HG02678 (cell line): ENCODE data around the gene CORO6.
"Not testable (repeated sequence)": the region's sequence is repeated elsewhere in the genome, so short reads cannot be mapped to it uniquely, and the experiment has no call there.

ENCODE experiments used
- ATAC-seq: cut with Tn5 transposase; IDR thresholded peaks from one replicate; pipeline ENCODE4 v1.9.1; 2021; ENCODE audit warnings: mild to moderate bottlenecking, moderate library complexity; ENCODE audit not compliant: unreplicated experiment

The CORO6 gene

DNA sequence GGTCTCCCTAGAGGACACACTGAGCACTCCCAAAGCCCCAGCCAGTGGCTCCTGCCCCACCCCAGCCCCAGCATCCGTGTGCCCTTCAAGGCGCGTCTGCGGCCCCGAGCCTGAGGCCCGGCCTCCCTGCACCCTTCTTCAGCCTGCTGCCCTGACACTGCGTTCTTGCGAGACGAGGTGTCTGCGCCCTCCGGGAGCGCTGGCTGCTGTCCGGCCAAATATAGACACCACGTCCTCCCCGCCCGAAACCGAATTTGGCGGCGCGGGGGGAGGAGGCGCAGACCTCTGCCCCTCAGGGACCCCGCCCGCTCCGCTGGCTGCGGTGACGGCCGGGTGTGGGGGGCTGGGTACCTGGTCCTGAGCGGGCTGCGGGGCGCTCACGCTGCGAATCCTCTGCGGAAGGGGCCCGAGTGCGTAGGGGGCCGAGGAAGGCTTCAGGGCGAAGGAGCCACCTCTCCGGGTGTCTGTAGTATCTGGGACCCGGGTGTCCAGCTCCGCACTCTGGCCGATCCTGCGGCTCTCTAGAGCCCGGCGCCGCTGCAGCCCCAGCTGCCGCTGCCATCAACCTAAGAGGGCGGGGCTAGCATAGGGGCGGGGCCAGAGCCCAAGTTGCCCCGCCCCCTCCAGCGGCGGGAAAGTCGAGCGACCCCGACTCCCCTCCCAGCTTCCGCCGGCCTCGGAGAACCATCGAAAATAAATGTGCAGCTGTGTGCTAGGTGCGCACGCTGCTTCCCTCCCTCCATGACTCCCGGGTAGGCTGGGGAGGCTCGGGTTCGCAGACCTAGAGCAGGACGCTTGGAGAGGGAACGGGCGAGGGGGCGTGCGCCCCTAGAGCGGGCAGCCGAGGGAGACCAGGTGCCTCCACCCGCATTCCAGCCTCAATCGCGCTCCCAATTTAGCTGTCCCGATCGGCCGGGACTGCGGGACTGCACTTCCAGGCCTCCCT is at the start of gene CORO6:
Gene CORO6, minus strand, starts transcription at position 576 of the 946 bp plus-strand sequence. CDS start 1,491 bp downstream, outside the sequence.
- peak; percentile 64 for ATAC-seq

DNA sequence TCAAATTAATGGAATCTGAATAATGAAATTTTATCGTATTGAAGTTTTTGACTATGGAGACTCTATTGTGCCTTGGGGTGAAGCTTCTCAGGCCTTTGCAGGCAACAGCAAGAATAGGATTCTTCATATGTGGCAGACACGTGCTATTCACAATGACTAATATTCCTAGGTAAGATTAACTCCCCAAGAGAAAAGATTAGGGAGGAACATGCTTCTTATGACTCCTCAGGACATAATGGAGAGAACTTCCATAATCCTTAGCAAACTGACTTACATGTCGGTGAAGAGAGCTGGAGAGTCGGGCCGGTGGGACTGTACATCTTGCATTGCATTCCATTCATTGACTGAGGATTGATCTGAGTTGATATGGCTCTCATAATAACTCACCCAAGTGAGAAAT is 48.9 kb upstream of the CORO6 start:
- no peak for ATAC-seq

DNA sequence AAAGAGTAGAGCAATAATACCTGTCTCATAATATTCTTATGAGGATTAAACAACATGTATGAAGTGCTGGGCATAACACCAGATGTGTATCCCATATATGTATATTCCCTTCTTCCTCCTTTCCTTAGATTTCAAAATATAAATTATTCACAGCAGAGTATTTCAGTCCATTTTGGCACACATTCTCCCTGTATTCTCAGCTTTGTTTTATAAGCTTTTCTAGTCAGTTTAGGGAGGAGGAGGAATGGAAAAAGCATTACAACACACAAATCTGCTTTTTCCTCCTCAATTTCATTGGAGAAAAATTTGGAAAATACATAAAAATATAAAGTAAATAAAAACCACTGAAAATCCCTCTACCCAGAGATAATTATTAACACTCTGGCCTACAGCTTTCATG is 46.6 kb upstream of the CORO6 start:
- no peak for ATAC-seq

DNA sequence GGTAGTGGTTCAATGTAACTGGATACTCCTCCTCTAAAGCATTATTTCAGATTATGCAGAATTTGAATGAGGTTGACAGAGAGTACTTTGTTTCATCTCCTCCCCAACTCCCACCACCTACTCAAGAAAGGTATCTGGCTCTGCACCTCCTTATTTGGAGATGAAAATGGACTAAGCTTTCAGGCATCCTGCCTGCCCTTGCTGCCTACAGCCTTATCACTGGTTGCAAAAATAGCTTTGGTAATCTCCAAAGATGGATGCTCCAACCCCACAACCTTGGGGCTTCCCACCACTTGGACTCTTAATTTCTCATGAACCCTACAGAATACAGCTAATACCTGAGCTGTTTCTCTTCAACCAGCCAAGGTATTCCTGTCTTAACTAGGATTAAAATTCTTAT is 45.3 kb upstream of the CORO6 start:
- no peak for ATAC-seq

DNA sequence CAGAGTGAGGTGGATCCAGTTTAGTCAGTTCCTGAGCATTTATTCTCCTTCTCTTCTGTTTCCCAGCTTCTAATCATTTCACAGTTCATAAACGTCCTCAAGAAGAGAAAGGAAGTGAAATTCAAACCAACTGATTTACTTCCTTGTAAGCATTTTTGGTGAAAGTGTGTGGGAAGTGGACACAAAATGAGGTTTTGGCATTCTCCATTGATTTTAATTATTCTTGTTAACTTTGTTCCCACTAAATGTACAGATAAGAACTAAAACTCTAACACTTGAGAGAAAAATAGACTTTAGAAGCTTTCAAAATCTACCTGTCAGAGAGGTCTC is 42.7 kb upstream of the CORO6 start:
- no peak for ATAC-seq

DNA sequence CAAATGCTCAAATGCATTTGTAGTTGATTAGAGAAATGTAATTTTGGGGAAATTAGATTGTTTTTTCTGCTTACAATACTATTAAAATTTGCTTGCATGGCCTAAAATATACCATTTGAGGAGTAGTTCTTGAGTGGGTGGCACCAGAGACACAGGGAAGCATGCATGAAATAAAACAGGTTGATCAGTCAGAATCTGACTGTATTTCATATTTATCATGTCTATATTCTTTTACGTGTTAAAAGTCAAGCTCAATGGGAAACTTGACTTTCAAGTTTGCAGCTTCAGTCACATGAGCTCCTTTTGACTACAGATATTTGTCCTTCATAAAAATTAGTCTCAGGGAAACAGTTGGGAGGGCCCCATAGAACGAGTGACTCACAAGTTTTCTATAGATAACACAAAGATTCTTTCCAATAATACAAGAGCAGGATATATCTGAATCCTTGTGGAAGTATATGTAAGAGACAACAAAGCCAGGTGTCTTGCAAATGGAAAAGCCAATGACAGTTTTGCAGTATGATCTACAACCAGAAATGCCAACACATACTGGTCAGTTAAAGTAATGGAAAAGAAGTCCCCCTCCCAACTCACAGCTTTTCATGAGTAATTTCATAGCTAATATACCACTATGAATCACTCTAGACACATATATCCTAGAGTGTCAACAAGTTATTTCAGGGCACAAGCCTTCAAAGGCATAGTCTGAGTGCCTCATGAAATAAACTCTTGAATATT is 42.2 kb upstream of the CORO6 start:
- ATAC-seq, result no peak

DNA sequence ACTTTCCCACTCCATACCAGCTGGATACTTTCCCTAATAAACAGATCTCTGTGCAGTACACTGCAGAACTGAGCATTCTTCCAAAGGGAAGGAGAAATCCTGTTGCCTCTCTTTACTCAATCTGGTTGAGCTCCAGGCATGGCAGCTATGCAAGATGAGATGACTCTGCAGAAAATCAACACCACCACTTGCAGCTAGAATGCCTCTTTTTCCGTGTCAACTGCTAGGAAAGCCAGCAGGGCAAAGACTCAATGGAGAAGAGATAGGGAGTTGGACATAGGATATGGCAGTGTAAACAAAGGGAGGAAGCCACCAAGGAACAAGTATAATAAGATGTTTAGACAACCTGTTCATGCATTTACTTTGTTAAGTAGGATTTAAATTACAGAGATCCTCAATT is 40.4 kb upstream of the CORO6 start:
- no peak for ATAC-seq

DNA sequence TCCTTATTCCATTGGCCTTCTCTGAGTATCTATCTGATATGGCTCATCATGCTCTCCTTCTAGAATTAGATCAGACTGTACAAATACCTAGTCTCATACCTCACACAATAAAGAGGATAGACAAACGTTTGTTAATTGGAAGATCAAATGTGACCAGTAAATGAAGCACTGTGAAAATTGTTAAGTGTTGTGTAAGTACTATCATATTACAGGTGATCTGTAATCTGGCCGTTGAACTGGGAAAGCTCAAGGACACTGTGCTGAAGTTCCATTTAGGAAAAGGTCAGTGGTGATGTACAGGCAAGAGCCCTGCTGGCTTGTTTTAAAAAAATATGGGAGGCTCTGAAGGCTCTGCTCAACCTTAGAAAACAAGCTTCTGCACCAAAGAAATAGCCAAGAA is 38.5 kb upstream of the CORO6 start:
- ATAC-seq, result no peak

DNA sequence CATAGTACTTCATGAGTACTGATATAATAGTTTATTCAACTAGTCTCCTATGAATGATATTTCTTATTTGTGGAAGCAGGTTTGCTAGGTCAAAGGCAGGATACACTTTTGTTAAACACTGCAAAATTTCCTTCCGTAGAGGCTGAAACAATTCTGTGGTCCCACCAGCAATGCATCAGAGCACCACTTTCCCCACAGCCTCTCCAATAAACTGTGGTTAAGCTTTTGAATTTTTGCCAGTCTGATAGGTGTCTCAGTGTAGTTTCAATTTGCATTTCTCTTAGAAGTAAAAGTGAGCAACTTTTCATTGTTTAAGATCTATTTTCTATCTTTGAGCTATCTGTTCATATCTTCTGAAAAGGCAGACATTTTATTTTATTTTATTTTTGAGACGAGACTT is 36.4 kb upstream of the CORO6 start:
- no peak for ATAC-seq

DNA sequence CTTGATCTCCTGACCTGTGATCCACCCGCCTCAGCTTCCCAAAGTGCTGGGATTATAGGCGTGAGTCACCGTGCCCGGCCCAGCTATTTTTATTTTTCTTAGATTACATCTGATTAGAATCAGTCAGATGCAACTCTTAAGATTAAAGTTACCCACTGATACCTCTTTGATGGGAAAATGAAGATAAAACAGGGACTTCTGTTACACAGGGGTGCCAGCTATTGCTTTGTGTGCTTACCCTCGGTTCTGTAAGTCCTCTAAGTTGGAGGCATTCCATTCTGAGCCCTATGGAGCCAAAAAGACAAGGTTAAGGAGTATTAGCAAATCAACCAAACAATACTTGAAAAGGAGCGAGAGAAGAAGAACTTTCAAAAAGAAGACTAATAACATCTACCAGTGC is 32.6 kb upstream of the CORO6 start:
- no peak for ATAC-seq

DNA sequence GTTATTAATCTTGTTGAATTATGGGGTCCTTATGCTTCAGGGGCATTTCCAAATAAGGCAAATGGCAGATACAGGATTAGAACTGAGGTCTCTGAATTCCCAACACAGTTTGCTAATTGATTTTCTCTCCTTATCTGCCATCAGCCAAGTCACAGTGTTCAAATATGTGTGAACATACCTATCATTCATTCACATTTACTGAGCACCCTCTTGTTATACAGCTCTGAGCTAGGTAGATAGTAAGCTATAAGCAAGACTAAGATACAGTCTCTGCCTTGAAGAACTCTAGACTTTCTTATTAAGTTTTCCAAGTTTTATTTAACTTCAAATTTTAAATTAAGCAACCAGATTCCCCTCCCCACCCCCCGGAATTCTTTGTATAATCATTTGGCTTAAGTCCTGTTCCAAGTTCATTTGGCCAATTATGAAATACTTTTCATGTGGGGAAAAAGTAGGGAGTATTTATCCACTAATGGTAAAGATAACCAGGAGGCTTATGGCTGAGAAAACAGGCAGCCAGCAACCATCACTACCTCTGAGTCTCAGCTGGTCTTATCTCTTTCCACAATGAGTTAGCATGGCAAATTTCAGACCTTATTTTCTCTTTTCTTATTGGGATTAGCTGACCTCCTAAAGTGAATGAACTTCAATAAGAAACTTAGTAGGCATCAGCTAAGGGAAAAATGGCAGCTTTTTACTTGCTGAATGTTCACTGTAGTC is 31.4 kb upstream of the CORO6 start:
- no peak for ATAC-seq

DNA sequence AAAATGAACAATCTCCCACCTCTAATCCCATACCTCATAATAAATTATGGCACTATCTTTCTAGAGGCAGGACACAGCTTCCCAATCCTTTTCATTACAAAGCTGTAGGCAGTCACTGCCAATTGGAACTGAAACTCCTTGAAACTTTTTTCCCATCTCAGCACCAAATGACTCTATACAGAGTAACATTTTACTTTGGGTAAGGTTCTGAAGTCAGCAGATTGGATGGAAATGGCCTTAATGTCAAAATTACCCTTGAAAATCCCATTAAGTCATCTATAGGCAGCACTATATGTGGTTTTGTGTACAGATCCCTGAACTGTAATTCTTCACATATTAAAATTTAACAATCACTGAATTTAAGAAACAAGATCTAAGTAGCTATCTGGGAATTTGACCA is 30.3 kb upstream of the CORO6 start:
- ATAC-seq, result no peak

DNA sequence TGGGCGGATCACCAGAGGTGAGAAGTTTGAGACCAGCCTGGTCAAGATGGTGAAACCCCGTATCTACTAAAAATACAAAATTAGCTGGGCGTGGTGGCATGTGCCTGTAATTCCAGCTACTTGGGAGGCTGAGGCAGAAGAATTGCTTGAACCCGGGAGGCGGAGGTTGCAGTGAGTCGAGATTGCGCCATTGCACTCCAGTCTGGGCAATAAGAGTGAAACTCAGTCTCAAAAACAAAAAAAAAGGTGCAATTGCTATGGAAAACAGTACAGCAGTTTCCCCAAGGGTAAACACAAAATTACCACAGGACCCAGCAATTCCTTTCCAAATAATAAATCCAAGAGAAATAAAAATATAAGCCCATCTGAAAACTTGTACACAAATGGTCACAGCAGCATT is 29.2 kb upstream of the CORO6 start:
- ATAC-seq, result not testable (repeated sequence)

DNA sequence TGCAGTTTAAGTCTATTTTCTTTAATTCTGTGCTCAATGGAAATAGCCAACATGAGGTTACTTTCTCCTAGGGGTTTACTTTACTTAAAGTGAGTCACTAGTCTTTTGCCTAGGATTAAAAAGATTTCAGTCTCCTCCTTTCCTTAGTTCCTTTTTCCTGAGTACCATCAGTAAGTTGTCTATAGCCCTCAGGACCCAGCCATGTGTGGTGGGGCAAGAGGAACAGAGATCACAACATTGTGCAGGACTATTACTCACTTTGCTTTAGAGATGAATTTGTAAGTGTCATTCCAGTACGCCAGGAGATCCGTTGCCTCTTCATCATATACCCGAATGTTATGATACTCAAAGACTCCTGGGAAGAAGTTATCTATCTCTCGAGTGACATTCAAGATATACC is 27.7 kb upstream of the CORO6 start:
- ATAC-seq, result no peak

DNA sequence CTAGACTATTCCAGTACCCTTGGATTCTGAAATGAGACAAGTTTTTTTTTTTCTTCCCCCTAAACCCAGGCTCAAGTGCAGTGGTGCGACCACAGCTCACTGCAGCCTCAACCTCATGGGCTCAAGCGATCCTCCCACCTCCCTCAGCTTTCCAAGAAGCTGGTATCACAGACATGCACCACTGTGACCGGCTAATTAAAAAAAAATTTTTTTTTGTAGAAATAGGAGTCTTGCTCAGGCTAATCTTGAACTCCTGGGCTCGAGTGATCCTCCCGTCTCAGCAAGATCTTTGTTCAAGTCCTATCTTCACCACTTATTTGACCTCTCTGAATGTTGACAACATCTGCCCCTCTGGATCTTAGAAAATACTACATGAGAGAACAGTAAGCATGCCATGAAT is 26.6 kb upstream of the CORO6 start:
- no peak for ATAC-seq

DNA sequence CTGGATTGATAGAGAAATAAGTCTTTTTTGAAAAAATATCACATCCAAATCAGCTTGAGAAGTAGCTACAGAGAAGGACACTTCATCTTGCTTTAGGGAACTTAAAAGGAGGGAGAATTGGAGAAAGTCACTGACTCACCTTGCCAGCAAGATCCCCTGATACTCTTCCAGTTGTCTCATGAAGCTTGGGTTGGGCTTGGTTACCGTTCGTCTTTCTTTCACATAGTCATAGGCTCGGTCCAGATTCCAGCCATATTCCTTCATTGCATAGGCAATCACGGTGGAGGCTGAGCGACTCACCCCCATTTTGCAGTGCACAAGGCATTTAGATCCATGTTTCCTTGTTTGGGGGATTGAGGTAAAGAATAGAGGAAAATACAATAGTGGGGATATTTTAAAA is 25.3 kb upstream of the CORO6 start:
- no peak for ATAC-seq

DNA sequence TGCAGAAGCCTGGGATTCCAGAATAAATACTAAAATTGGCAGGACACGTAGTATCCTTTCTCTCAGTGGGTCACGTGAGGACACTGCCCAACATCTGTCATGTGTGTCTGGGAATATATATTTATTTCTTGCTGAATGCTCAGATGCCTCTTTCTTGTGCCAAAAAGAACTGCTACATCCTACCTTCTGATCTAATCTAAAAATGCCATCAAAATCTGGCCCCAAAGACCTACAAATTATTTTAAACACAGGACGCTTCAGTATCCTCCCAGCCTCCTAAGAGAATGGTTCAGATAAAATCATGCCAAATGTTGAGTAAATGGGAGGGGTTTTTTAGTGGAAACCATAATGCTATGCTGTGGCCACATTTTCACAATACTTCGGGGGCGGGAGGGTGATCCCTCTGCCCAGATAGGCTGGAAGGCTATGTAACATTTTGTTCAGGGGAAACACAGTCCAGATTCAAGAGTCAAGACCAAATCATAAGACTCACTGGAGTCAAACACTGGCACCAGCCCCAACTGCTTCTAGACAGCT is 22.9 kb upstream of the CORO6 start:
- no peak for ATAC-seq

DNA sequence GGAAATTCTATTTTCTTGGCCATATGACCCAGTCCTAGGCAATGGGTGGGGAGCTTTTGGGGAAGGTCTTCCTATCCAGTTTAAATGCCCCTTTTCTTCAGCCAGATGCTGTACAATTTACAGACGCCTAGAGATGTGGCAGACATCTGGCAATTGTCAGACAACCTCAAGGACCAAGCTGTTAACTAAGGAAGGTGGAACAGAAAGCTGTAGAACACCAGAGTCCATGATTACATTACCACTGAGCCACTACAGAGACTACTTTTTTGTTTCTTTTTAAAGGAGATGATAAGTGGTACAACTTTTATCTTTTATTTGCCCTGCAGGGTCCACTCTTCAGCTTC is 21.1 kb upstream of the CORO6 start:
- ATAC-seq, result no peak

DNA sequence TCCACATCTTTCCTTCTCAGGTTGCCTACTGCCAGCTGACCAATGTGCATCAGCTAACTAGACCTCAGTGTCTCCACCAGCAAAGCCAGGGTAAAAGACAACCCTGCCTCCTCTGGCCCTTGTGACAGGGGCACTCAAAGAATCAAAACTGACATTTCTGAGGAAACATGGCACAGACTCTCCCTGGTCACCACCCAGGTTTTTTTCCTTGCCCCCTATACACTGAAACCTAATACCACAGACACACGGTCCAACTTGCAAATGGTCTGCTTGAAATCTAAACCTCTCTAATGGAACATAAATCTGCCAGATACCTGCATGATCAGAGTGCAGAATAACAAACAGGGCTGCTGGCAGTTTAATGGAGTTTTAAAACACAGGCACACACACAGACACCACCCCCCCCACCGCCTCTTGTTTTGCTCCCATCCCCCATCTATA is 19.5 kb upstream of the CORO6 start:
- ATAC-seq, result no peak

DNA sequence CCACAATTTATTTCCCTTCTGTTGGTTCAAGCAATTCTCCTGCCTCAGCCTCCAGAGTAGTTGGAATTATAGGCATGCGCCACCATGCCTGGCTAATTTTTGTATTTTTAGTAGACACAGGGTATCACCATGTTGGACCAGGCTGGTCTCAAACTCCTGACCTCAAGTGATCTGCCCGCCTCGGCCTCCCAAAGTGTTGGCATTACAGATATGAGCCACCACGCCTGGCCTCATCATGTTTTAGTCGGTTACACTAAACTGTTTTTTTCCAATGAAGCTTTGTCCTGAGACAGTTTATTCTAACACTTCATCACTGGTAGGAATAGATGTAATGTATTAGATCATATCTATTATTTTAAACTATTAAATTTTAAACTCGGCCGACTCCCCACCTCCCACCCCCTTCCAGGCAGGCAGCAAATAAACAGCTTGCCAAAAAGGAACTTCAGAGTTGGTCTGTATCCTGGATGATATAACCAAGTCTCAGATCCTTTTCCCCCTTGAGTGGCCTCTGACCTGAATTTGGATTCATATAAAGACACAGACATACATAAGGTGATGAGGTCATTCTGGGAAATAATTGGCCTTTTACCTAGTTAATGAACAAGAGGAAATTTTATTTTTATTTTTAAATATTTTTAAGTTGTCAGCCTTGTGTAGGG is 18.4 kb upstream of the CORO6 start:
- ATAC-seq, result no peak

DNA sequence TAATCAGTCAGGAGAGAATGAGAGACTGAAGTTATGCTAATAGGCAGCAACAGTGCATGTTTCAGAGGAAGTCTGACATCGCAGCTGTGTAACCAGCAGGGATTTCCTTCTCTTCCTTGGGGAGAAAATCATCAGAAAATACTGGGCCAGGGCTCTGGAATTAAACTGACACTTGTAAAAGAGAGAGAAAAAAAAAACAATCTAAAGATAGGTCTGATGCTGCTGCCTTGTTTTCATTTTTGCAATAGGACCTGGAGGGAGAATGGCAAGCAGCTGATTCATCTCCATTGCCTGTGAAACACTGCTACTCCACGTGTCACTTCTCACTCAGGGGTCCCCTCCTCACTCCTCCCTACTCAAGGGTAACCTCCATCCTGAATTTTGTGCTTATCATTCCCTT is 17.7 kb upstream of the CORO6 start:
- ATAC-seq, result no peak
